HepG2 (cell line): Measurements from ENCODE around the gene ONECUT3. TPM values are rescaled to one million over a fixed set of nuclear protein-coding genes. Genes with fewer than 3 reads are reported as not detected.
A peak's percentile ranks its signal among the peaks of the same experiment; 100 is the strongest.

Experiments used
- ATAC-seq: fragments of 200-7000 bp; cut with Tn5 transposase; 3 replicates; pipeline ENCODE4 v1.9.1; 2020; ENCODE audit warnings: mild to moderate bottlenecking, moderate library complexity
- BruUV-seq: library from RNA; stranded (reverse); fragments of 400-500 nt; replicated peaks from 2 replicates; lab custom pipeline; 2021; lab: Mats Ljungman, UMichigan
- CTCF ChIA-PET: fragments of 300-600 bp; formaldehyde crosslinking; extraction: SDS; loops from one replicate; lab custom pipeline; 2021; ENCODE audit warnings: low total read pairs, inconsistent platforms, low intra/inter-chr PET ratio; lab: Yijun Ruan, JAX
- POLR2A ChIA-PET: fragments of 350-600 bp; sonication (Branson Sonifier 250); formaldehyde crosslinking; loops from one replicate; lab custom pipeline; 2020; ENCODE audit warnings: antibody characterized with exemption, inconsistent platforms; lab: Yijun Ruan, JAX
- DNase-seq: peaks from one replicate; pipeline ENCODE4 v3.0.0-alpha.2; 2015; ENCODE audit warnings: low spot score
- FAIRE-seq: peaks from 3 replicates; lab custom pipeline; 2011; peaks lifted over from hg19 to GRCh38; lab: Jason Lieb, UNC
- H2AFZ ChIP-seq: one replicate; pipeline ENCODE4 v1.6.1; 2011; ENCODE audit warnings: low read length, inconsistent platforms
- H3K27ac ChIP-seq: fragments of 300-600 bp; 3 replicates; pipeline ENCODE4 v1.8.0; 2011; ENCODE audit warnings: mixed run types, mild to moderate bottlenecking, mixed read lengths, low read length, inconsistent platforms; ENCODE audit not compliant: insufficient read depth; ENCODE audit errors: extremely low read length
- H3K27me3 ChIP-seq, 2 experiments: fragments of 200-600 bp in 1 of 2; 2 replicates in 1 of 2; 3 replicates in 1 of 2; pipeline versions ENCODE4 v1.6.0 to v1.8.0; 2011; ENCODE audit warnings: low read length in 2 of 2, mild to moderate bottlenecking in 2 of 2, moderate library complexity in 2 of 2, inconsistent platforms in 1 of 2; ENCODE audit not compliant: insufficient read depth in 2 of 2, control insufficient read depth in 1 of 2
- H3K36me3 ChIP-seq, 2 experiments: fragments of 200-600 bp in 1 of 2; replicated peaks in 1 of 2; 2 replicates in 1 of 2; 3 replicates in 1 of 2; pipeline versions ENCODE4 v1.5.1 to v1.8.0; 2011; ENCODE audit warnings: low read length in 2 of 2, inconsistent platforms in 1 of 2; ENCODE audit not compliant: insufficient read depth in 2 of 2, control insufficient read depth in 1 of 2
- H3K4me1 ChIP-seq: 2 replicates; pipeline ENCODE4 v1.5.1; 2012; ENCODE audit warnings: low read length, inconsistent platforms; ENCODE audit not compliant: insufficient read depth
- H3K4me2 ChIP-seq: 2 replicates; pipeline ENCODE4 v1.6.0; 2011; ENCODE audit warnings: low read depth, low read length, inconsistent platforms
- H3K4me3 ChIP-seq, 3 experiments: fragments of 200-600 bp in 1 of 3; sonication (generic), shearing (Covaris generic) in 1 of 3; replicated peaks in 1 of 3; 2 replicates each; pipeline ENCODE4 v1.5.1; 2011 to 2016; ENCODE audit warnings: low read length in 3 of 3, inconsistent platforms in 2 of 3, low read depth in 2 of 3, mild to moderate bottlenecking in 2 of 3, control low read depth in 1 of 3, mixed read lengths in 1 of 3; ENCODE audit not compliant: insufficient read depth in 1 of 3
- H3K79me2 ChIP-seq: one replicate; pipeline ENCODE4 v1.6.1; 2011; ENCODE audit warnings: low read length, inconsistent platforms; ENCODE audit not compliant: insufficient read depth
- H3K9ac ChIP-seq: 2 replicates; pipeline ENCODE4 v1.6.0; 2011; ENCODE audit warnings: mild to moderate bottlenecking, low read depth, low read length, inconsistent platforms; ENCODE audit not compliant: insufficient read depth
- H3K9me3 ChIP-seq: 2 replicates; pipeline ENCODE4 v1.5.1; 2012; ENCODE audit warnings: mild to moderate bottlenecking, low read length
- H4K20me1 ChIP-seq: 2 replicates; pipeline ENCODE4 v1.6.0; 2011; ENCODE audit warnings: inconsistent platforms, mild to moderate bottlenecking, low read length, moderate library complexity; ENCODE audit not compliant: insufficient read depth
- BCL6 ChIP-seq: IDR thresholded peaks from 2 replicates; pipeline ENCODE4 v1.6.1; 2016; ENCODE audit warnings: missing genetic modification reagents, missing compliant biosample characterization
- CSRNP2 ChIP-seq: sonication (generic); formaldehyde crosslinking; conservative IDR thresholded peaks from 2 replicates; pipeline ENCODE4 v1.8.0; 2022; ENCODE audit warnings: low read depth, missing genetic modification reagents
- GLI4 ChIP-seq: sonication (generic); formaldehyde crosslinking; IDR thresholded peaks from 2 replicates; pipeline ENCODE4 v1.5.1; 2020; ENCODE audit warnings: missing genetic modification reagents, mild to moderate bottlenecking, moderate library complexity, borderline replicate concordance
- HIVEP1 ChIP-seq: sonication (generic); formaldehyde crosslinking; IDR thresholded peaks from 2 replicates; pipeline ENCODE4 v1.4.0; 2020; ENCODE audit warnings: mild to moderate bottlenecking, missing genetic modification reagents
- MXD3 ChIP-seq: IDR thresholded peaks from 2 replicates; pipeline ENCODE4 v1.6.1; 2016; ENCODE audit warnings: mild to moderate bottlenecking, missing biosample characterization, missing genetic modification reagents
- NR2F6 ChIP-seq, 2 experiments: IDR thresholded peaks; 2 replicates each; pipeline ENCODE4 v1.6.1; 2016; ENCODE audit warnings: antibody characterized with exemption in 1 of 2, mild to moderate bottlenecking in 1 of 2
- ONECUT2 ChIP-seq: sonication (generic); formaldehyde crosslinking; IDR thresholded peaks from 2 replicates; pipeline ENCODE4 v1.4.0; 2020; ENCODE audit warnings: missing genetic modification reagents
- PHF8 ChIP-seq: sonication (generic); formaldehyde crosslinking; IDR thresholded peaks from 2 replicates; pipeline ENCODE4 v1.5.0; 2020; ENCODE audit warnings: missing genetic modification reagents
- SOX6 ChIP-seq, 2 experiments: fragments of 450-650 bp in 1 of 2; sonication (generic) in 1 of 2; formaldehyde crosslinking in 1 of 2; IDR thresholded peaks; 2 replicates each; pipeline versions ENCODE4 v1.4.0 to v1.6.1; 2017 to 2020; ENCODE audit warnings: antibody characterized with exemption in 1 of 2, mild to moderate bottlenecking in 1 of 2, missing genetic modification reagents in 1 of 2
- ZBTB7B ChIP-seq: sonication (generic); formaldehyde crosslinking; IDR thresholded peaks from 2 replicates; pipeline ENCODE4 v1.4.0; 2020; ENCODE audit warnings: missing genetic modification reagents
- ZC3H13 ChIP-seq: sonication (generic); formaldehyde crosslinking; IDR thresholded peaks from 2 replicates; pipeline ENCODE4 v1.8.1; 2023; ENCODE audit warnings: mild to moderate bottlenecking, missing genetic modification reagents, moderate library complexity
- ZNF296 ChIP-seq: sonication (generic); formaldehyde crosslinking; conservative IDR thresholded peaks from 2 replicates; pipeline ENCODE4 v1.5.0; 2020; ENCODE audit warnings: mild to moderate bottlenecking, missing genetic modification reagents
- ZNF543 ChIP-seq: sonication (generic); formaldehyde crosslinking; IDR thresholded peaks from 2 replicates; pipeline ENCODE4 v1.4.0; 2020; ENCODE audit warnings: mild to moderate bottlenecking, missing genetic modification reagents
- ZSCAN25 ChIP-seq: sonication (generic); formaldehyde crosslinking; IDR thresholded peaks from 2 replicates; pipeline ENCODE4 v1.8.0; 2022; ENCODE audit warnings: mild to moderate bottlenecking, missing genetic modification reagents
- whole genome bisulfite sequencing: methylation state at CpG from one replicate; pipeline ENCODE4 v1.1.6; 2017; ENCODE audit warnings: low lambda C conversion rate; 5-methylcytosine and 5-hydroxymethylcytosine counted together
- in situ Hi-C: cut with HindIII; loops from 2 replicates; pipeline ENCODE4 v1.10.0; 2017; ENCODE audit warnings: low pct_unique_long_range_greater_than_20kb; ENCODE audit not compliant: extremely low pct_ligation_motif_present
- intact Hi-C: fragments of 100-400 bp; cut with micrococcal nuclease; formaldehyde crosslinking; loops from one replicate; pipeline ENCODE4 v1.10.0; 2022; ENCODE audit not compliant: unreplicated experiment
- polyA plus RNA-seq, 8 experiments: library from polyadenylated mRNA; depleted of rRNA in 3 of 8; stranded (reverse) in 7 of 8; unstranded in 1 of 8; fragments of >200 nt; fragmentation: Illumina TruSeq in 4 of 8; extraction: Trizol in 4 of 8; gene quantifications; 2 replicates each; pipeline versions ENCODE4 v1.2.1 to v1.2.3, GENCODE V29; 2011 to 2016; ENCODE audit warnings: low read depth in 4 of 8, missing spikeins in 1 of 8, mixed read lengths in 1 of 8; ENCODE audit not compliant: insufficient read depth in 1 of 8
- total RNA-seq, 5 experiments: library from RNA; depleted of rRNA; stranded (reverse); fragments of >200 nt; fragmentation: Illumina TruSeq; extraction: Trizol; gene quantifications; 2 replicates each; pipeline ENCODE4 v1.2.3, GENCODE V29; 2016; ENCODE audit warnings: low read depth in 1 of 5
- TF ChIP-seq, protein P1 (sequence below): sonication (generic); formaldehyde crosslinking; IDR thresholded peaks from 2 replicates; pipeline ENCODE4 v1.4.0; 2020; ENCODE audit warnings: missing genetic modification reagents
- TF ChIP-seq, protein P2 (sequence below): sonication (generic); formaldehyde crosslinking; IDR thresholded peaks from 2 replicates; pipeline ENCODE4 v1.4.0; 2020; ENCODE audit warnings: missing genetic modification reagents

The ONECUT3 gene
- total and polyA plus RNA-seq, 2 of the 13 experiments (the other 11 are each of a cell fraction or from before 2014, with no cell fraction given): under 0.01 TPM; not detected in 1

- TF ChIP-seq MXD3 (CRISPR knock-in tag) (no peak), PHF8 (no peak)
Observed at GRCh38 chr19:1754018-1754635, 821 bp downstream of the ONECUT3 start (continued).

DNA sequence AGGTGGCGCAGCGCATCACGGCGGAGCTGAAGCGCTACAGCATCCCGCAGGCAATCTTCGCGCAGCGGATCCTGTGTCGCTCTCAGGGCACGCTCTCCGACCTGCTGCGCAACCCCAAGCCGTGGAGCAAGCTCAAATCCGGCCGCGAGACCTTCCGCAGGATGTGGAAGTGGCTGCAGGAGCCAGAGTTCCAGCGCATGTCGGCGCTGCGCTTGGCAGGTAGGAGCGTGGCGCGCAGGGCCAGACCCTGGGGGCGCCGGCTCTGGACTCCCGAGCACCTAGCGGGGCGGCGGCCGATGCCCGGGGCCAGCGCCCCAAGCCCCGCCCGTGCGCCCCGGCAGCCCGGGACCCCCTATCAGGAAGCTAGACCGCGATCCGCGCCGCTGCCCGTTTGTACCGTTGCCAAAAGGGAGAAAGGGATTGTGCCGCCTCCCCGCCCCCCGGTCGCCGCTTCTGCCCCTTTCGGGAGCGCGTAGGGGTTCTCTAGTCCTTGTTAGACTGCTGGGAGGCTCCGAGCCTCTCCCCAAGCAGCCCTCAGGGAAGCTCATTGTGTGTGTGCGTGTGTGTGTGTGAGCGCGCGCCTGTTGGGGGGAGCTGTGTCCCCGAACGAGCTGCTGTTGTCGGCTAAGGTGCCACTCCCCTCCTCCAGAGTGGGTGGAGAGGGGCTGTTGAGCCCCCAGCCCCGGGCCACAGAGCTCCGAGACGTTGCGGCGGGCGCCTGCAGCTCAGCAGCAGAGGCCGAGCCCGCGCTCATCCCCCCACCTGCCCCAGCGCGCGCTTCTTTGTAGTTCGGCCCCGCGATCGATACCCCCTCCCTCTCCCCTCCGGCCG, 1.5 kb downstream of the ONECUT3 start:
- POLR2A ChIA-PET: no interaction called here
- BruUV-seq: no TSS peak
- TF ChIP-seq ZC3H13 (CRISPR knock-in tag) (no peak), ZBTB7B (CRISPR knock-in tag) (peak; percentile 48; the same call in 1 of the 2 replicates), GLI4 (CRISPR knock-in tag) (no peak), ZSCAN25 (CRISPR knock-in tag) (peak; percentile 70; the same call in 1 of the 2 replicates), NR2F6 (IDR thresholded peaks at IDR 0.05) (no peak), NR2F6 (CRISPR knock-in tag; IDR thresholded peaks at IDR 0.05) (peak; percentile 23; the same call in 1 of the 2 replicates), ZNF543 (CRISPR knock-in tag) (0 out of 2 replicates have a peak, but pooled peaks have one; percentile 33), SOX6 (IDR thresholded peaks at IDR 0.05) (no peak), SOX6 (CRISPR knock-in tag; IDR thresholded peaks at IDR 0.05) (0 out of 2 replicates have a peak, but pooled peaks have one; percentile 24), ONECUT2 (CRISPR knock-in tag) (peak; percentile 85), BCL6 (CRISPR knock-in tag) (peak; percentile 37; the same call in 1 of the 2 replicates), ZNF296 (CRISPR knock-in tag) (no peak), HIVEP1 (CRISPR knock-in tag) (no peak), CSRNP2 (0 out of 2 replicates have a peak, but pooled peaks have one; percentile 38)
- TF ChIP-seq, protein P1, sequence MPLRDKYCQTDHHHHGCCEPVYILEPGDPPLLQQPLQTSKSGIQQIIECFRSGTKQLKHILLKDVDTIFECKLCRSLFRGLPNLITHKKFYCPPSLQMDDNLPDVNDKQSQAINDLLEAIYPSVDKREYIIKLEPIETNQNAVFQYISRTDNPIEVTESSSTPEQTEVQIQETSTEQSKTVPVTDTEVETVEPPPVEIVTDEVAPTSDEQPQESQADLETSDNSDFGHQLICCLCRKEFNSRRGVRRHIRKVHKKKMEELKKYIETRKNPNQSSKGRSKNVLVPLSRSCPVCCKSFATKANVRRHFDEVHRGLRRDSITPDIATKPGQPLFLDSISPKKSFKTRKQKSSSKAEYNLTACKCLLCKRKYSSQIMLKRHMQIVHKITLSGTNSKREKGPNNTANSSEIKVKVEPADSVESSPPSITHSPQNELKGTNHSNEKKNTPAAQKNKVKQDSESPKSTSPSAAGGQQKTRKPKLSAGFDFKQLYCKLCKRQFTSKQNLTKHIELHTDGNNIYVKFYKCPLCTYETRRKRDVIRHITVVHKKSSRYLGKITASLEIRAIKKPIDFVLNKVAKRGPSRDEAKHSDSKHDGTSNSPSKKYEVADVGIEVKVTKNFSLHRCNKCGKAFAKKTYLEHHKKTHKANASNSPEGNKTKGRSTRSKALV (CRISPR knock-in tag): peak; percentile 88; the same call in 1 of the 2 replicates
- TF ChIP-seq, protein P2, sequence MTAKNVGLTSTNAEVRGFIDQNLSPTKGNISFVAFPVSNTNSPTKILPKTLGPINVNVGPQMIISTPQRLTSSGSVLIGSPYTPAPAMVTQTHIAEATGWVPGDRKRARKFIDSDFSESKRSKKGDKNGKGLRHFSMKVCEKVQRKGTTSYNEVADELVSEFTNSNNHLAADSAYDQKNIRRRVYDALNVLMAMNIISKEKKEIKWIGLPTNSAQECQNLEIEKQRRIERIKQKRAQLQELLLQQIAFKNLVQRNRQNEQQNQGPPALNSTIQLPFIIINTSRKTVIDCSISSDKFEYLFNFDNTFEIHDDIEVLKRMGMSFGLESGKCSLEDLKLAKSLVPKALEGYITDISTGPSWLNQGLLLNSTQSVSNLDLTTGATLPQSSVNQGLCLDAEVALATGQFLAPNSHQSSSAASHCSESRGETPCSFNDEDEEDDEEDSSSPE: peak; percentile 26; the same call in 1 of the 2 replicates

More for the DNA sequence above, 1.5 kb downstream of the ONECUT3 start:
- Histone ChIP-seq H3K4me3 (peak overlapping the region in 1 of 3 experiments; percentile 41; a peak in 1 of 6 replicates), H4K20me1 (no peaks in the 10 kb centered on the region; the same call in 1 of the 2 replicates), H3K79me2 (no peaks in the 10 kb centered on the region), H2AFZ (no peak overlapping the region), H3K9me3 (no peaks in the 10 kb centered on the region), H3K27ac (no peak overlapping the region), H3K36me3 (no peaks in the 10 kb centered on the region), H3K4me2 (peak overlapping the region; percentile 18; the same call in 1 of the 2 replicates), H3K9ac (no peak overlapping the region), H3K4me1 (no peaks in the 10 kb centered on the region), H3K27me3 (peaks cover 18 to 79% of the 10 kb centered on the region in 2 experiments)
- in situ Hi-C loops (no loop called here), intact Hi-C loops (no loop called here)
- WGBS: 26% methylated on average over 26 of the region's 80 CpGs
- no peak for FAIRE-seq
- no peak for DNase-seq
- peak; percentile 34 for ATAC-seq
- CTCF ChIA-PET: no interaction called here
